CD4-positive, alpha-beta T cell treated with Interleukin-17A for 4 hours (primary cell): ENCODE results near the gene CYP27A1.

Source experiments
- DNase-seq: peaks from one replicate; pipeline ENCODE4 v3.0.0-alpha.2; 2020; ENCODE audit warnings: mixed read lengths

The CYP27A1 gene

GRCh38 chr2:218812861-218813260 lies 30.9 kb downstream of the CYP27A1 start:
- DNase-seq = no peak

DNA sequence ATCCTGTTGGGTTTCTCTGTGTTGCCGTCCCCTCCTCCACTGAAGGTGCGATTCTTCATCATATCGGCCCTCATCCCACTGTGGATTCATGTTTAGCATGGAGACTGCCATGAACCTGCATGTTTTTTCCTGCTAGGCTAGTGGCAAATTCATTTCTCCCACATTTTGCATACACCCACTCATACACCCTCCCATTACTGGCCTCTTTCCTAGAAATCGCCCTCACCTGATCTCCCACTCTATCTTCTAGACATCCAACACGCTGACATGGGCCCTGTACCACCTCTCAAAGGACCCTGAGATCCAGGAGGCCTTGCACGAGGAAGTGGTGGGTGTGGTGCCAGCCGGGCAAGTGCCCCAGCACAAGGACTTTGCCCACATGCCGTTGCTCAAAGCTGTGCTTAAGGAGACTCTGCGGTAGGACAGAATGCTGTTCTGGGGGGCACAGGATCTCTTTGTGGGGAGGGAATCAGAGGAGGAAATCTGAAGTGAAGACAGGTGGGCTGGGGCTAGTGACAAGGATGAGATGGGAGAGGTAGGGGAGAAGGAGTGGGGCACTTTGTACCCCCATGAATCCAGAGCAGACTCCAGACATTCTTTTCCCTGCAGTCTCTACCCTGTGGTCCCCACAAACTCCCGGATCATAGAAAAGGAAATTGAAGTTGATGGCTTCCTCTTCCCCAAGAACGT lies 32.0 kb downstream of the CYP27A1 start:
- no peak for DNase-seq

- no peak for DNase-seq
Observed at GRCh38 chr2:218814540-218815243, 32.7 kb downstream of the CYP27A1 start.

DNA sequence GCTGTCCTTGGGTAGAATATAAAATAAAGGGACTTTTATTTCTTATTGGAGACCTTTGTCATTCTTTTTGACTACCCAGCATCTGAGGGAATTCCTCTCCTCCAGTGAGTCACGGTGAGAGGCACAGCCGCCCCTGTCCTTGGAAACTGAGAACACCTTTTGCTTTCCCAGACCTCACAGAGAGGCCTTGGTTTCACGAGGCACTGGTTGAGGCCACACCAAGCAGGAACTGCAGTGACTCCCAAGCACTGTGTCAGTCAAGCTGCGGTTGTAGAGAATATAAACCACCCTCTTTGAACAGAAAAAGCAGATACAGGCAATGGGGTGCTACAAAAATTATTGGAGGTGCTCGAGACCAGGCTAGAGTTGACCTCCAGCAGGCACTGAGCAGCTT lies 33.3 kb downstream of the CYP27A1 start:
- no peak for DNase-seq

DNA sequence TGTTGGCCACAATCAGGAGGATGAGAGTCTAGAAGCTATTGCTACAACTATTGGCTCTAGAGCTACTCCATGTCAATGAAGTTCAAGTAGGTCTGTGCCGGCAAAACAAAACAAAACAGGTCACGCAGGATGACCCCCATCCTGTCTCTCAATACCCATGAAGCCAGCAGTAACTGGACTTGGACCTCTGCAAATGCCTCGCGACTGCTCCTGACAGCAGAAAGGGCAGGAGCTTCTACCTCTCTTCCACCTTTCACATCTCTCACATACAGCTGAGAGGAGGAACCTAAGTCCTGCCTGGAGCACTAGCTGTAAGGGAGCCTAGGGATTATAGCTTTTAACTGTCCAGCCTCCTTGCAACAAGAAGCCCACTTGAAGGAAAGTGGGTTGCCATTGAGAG lies 33.7 kb downstream of the CYP27A1 start:
- no peak for DNase-seq

DNA sequence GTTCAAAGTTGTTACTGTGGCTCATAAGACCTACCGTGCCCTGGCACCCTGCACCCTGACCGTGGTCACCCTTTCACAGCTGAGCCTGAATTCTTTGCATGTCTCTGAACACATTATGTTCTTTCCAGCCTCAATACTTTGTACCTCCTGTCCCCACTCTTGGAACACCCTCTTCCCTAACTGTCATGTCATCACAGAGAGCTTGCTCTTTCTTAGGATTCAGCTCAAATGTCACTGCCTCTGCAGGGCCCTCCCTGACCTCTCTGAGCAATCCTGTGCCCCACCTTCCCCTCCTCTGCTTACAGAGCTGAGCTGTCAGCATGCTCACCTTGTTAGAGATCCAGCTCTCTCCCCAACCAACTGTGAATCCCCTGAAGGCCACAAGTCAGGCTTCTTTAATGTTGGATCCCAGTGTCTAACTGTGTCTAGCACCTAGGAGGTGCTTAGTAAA lies 34.6 kb downstream of the CYP27A1 start:
- DNase-seq = no peak

- DNase-seq = no peak
Observed at GRCh38 chr2:218819093-218819492, 37.1 kb downstream of the CYP27A1 start.

DNA sequence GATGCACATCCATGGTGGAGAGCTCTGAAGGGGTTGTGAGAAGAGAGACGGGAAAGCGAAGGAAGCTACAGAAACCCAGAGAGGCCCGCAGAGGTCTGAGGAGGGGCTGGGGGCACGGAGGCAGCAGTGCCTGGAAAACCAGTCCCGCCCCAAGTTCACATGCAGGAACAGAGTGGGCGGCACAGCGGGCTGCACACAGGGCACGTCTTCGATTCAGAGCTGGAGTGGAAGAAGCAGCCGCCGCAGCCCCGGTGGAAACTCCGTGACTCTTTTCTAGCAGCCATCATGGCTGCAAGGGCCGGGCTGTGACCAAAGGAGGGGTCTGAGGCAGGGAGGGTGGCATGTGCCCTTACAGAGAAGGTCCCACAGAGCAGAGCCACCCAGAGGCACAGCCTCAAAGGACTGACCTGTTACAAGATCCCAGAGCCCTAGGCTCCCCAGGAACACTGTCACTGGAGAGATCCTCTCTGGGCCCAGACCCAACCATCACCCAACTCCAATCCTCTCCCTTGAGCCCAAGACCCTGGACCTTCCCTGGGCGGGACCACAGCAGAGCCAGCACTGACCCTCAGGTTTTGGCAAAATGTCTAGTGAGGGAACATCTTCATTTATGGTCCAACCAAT lies 38.9 kb downstream of the CYP27A1 start:
- no peak for DNase-seq

GRCh38 chr2:218821605-218822211 lies 39.8 kb downstream of the CYP27A1 start:
- DNase-seq = no peak

- no peak for DNase-seq
Observed at GRCh38 chr2:218822622-218823021, 40.7 kb downstream of the CYP27A1 start.

DNA sequence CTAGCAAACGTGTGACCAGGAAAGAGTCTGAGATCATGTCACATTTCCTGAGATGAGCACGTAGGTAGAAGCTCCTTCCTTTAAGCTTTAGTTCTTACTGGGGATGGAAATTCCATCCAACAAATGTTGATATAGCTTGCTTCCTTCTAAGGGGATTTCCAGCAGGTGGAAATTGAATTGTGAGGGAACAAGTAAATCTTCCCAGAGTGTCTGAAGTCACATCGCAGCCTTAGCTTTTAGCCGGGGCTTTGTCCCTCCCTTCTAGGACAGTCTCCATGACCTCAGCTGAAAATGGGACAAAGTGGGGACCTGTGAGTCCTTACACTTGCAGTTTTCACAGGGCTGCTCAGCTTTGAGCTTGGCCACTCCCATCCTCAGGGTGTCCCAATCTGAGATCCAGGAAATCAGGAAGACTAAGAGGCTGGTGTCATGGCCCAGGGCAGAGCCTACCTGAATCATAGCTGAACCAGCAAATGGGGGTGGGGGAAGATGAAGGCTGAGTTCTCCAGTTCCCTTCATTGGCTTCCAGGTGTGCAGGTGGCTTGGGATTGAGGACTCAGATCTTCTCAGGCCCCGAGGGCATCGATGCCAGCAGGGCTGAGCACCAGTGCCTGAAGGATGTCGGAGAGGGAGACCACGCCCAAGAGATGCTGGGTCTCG lies 41.4 kb downstream of the CYP27A1 start:
- DNase-seq = no peak

DNA sequence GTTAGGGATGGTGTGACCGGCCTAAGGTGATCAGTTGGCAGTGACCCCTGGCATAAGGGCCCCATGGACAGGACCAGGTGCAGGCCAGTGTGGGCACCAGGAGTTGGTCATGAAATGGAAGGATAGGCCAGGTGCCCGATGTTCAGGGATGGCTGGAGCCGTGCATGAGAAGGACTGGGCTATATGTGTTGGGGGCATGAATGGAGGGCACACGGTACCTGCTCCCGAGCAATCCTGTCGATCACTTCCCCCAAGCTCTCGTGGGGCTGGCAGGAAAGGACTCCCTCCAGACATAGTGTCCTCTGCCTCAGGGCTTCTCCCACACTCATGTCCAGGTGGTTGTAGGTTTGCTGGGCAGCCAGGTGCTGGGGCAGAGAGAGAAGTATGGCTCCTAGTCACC lies 42.1 kb downstream of the CYP27A1 start:
- no peak for DNase-seq

GRCh38 chr2:218826791-218827190 lies 44.8 kb downstream of the CYP27A1 start:
- DNase-seq = no peak

DNA sequence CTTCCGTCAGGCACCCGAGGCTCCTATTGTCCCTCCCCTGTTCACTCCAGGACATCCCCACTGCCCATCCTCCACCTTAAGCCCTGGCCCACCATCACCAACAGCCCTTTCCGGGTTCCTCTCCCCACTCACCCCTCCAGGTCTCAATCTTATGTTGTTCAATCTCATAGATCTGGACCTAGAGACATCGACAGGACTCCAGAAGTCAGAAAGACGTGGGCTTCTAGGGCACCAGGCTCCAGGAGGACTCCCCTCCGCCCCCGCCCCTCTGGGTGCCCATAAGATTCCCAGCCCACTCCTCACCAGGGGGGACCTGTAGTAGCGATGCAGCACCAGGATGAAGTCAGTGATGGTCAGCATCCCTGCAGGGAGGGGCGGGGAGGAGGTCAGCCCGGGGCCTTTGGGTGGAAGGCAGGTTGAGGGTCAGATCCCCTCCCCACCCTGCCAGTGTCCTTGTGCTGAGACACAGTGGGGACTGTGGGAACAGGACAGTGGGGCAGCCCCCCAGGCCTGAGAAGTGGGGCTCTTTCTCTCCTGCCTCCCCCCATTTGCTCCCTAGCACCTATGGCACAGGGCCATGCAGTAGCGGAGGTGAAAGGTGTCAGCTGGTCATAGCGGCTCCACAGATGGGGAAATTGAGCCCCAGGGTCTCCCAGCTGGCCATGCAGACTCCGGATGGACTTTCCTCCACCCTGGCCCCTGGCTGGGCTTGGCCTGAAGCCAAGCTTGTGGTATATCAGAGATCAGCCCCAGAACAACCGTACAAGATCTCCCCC lies 45.9 kb downstream of the CYP27A1 start:
- no peak for DNase-seq

GRCh38 chr2:218828477-218828778 lies 46.5 kb downstream of the CYP27A1 start:
- DNase-seq = no peak

DNA sequence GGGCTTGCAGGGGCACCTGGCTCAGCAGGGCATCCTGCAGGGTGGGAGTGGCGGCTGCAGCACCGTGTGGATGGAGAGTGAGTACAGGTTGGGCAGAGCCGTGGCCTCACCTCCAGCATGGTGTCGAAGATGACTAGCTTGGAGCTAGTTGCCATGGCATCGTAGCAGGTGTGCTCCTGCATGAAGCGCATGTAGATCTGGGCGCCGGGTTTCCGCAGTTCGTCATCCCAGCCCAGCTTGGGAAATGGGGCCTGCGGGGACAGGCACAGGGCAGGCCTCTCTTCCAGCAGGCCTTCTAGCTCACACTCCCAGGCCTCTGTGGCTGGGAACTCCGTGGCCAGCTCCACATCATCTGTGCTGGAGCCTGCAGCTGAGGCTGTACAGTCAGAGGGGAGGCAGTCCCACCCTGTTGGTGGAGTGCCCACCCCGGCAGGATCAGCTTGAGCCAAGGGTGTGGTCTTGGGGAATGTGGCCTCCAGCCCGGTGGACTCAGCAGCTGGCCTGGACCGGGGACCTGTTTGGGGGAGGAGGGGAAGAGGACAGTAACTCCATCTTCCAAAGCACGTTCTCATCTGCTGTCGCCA lies 48.0 kb downstream of the CYP27A1 start:
- DNase-seq = no peak

DNA sequence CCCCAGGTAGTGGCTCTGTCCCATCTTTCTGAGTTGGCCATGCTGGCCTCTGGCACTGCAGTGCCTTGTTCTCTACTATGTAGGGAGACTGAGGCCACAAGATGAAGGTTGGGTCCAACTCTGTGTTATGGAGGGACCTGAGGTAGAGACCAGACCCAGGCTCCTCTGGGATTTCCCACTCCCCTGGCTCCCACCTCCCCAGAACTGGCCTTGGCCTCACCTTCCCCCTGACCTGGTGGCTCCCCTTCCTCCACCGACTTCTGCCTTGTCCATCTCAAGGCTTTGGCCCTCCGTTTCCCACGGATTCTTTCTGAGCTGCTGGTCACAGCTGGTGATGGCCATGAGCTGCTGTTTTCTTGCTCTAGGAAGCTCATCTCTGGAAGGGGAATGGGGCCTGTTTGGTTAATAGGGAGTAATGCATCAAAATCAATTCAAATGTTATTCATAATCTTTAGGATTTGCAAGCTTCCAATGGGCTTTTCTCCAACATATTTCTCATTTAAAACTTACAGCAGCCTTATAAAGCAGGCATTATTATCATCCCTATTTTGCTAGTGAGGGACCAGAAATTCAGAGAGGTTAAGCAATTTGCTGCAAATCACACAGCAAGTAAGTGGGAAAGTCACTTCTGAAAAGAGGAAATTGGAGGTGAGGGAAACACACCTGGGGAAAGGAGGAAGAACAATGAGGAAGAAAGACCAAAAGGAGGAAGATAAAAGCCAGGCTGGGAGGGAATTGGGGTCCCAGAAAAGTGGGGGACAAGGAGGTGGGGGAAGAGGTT lies 48.8 kb downstream of the CYP27A1 start:
- DNase-seq = no peak

- no peak for DNase-seq
Observed at GRCh38 chr2:218831378-218831990, 49.5 kb downstream of the CYP27A1 start, which contains the start of gene PRKAG3. Gene PRKAG3 (minus strand): TSS chr2:218831803.

DNA sequence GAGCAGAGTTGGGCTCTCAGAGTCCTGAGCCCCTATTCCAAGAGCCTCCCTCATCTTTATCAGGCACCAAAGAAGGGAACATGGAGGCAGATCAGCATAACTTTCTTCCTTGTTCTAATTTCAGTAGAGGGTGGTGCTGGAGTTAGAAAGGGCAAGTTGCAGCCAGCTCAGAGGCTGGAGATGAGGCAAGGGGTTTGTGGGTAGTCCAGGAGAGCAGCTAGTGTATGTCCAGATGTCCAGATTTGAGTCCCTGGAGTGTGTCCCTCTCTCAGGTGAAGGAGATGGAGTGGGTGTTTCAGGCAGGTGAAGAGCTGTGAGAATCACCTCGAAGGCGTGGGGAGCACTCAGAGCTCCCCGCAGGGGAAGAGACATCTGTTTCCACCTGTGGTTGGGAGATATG lies 50.1 kb downstream of the CYP27A1 start:
- no peak for DNase-seq

DNA sequence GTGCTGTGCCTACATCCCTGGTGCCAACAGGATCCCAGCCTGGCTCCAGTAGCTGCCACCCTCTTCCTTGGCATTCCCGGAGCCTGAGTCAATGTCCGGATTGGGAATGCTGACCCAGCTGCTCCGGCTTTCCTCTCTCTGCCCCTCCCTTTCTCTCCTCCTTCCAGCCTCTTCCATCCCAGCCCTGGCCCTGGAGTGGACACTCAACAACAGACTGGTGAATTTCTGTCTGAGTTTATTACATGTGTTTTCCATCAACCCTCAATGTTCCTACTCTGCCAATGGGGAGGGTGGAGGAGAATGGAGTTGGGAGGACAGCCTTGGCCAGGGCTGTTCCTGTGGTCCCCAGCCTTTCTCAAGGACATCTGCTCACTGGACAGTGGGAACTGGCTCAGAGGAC lies 50.6 kb downstream of the CYP27A1 start:
- no peak for DNase-seq
